MM.1S (cell line): ENCODE measurements around the gene ENTPD8.

ENCODE experiments used
- DNase-seq: peaks from one replicate; pipeline ENCODE4 v3.0.0-alpha.2; 2015
- H2AFZ ChIP-seq: fragments of 300-600 bp; sonication (generic); 2 replicates; pipeline ENCODE4 v1.6.0; 2016; ENCODE audit warnings: antibody characterized with exemption, low read length
- H3F3A ChIP-seq: fragments of 300-600 bp; sonication (generic); 2 replicates; pipeline ENCODE4 v1.6.1; 2016; ENCODE audit warnings: mild to moderate bottlenecking, antibody characterized with exemption, low read length, moderate library complexity, mixed read lengths; ENCODE audit not compliant: insufficient read depth
- H3K27ac ChIP-seq: fragments of 300-600 bp; sonication (generic); 2 replicates; pipeline ENCODE4 v1.5.1; 2016; ENCODE audit warnings: mild to moderate bottlenecking, low read length
- H3K27me3 ChIP-seq: fragments of 300-600 bp; sonication (generic); replicated peaks from 2 replicates; pipeline ENCODE4 v1.6.0; 2016; ENCODE audit warnings: low read length; ENCODE audit not compliant: insufficient read depth
- H3K36me3 ChIP-seq: fragments of 300-600 bp; sonication (generic); replicated peaks from 2 replicates; pipeline ENCODE4 v1.6.1; 2016; ENCODE audit warnings: mild to moderate bottlenecking, low read length, mixed read lengths; ENCODE audit not compliant: insufficient read depth
- H3K4me1 ChIP-seq: fragments of 300-600 bp; sonication (generic); 2 replicates; pipeline ENCODE4 v1.6.1; 2016; ENCODE audit warnings: low read length, mixed read lengths
- H3K4me2 ChIP-seq: fragments of 300-600 bp; sonication (generic); 2 replicates; pipeline ENCODE4 v1.6.0; 2016; ENCODE audit warnings: low read depth, low read length
- H3K4me3 ChIP-seq: fragments of 300-600 bp; sonication (generic); 2 replicates; pipeline ENCODE4 v1.5.1; 2016; ENCODE audit warnings: low read length, mixed read lengths
- H3K79me2 ChIP-seq: fragments of 300-600 bp; sonication (generic); 2 replicates; pipeline ENCODE4 v1.6.1; 2016; ENCODE audit warnings: mixed run types, low read length, mixed read lengths
- H3K9ac ChIP-seq: fragments of 300-600 bp; sonication (generic); 2 replicates; pipeline ENCODE4 v1.6.1; 2016; ENCODE audit warnings: low read length, mixed read lengths
- H3K9me2 ChIP-seq: fragments of 300-600 bp; sonication (generic); replicated peaks from 2 replicates; pipeline ENCODE4 v1.6.1; 2016; ENCODE audit warnings: mild to moderate bottlenecking, low read length, mixed read lengths; ENCODE audit not compliant: insufficient read depth
- H3K9me3 ChIP-seq: fragments of 300-600 bp; sonication (generic); replicated peaks from 2 replicates; pipeline ENCODE4 v1.6.1; 2016; ENCODE audit warnings: mild to moderate bottlenecking, low read length, mixed read lengths; ENCODE audit not compliant: insufficient read depth
- H4K20me1 ChIP-seq: fragments of 300-600 bp; sonication (generic); 2 replicates; pipeline ENCODE4 v1.6.1; 2016; ENCODE audit warnings: mild to moderate bottlenecking, low read length, moderate library complexity, mixed read lengths; ENCODE audit not compliant: insufficient read depth
- CTCF ChIP-seq: fragments of 300-600 bp; sonication (generic); IDR thresholded peaks from 2 replicates; pipeline ENCODE4 v1.5.1; 2016; ENCODE audit warnings: antibody characterized with exemption, low read length, mixed read lengths
- EZH2 ChIP-seq: fragments of 300-600 bp; sonication (generic); optimal IDR thresholded peaks from 2 replicates; pipeline ENCODE3; 2017; ENCODE audit warnings: low read depth, mild to moderate bottlenecking, antibody characterized with exemption, low read length, mixed read lengths
- EZH2phosphoT487 ChIP-seq: fragments of 300-600 bp; sonication (generic); IDR thresholded peaks from 2 replicates; pipeline ENCODE4 v1.6.1; 2018; ENCODE audit warnings: antibody characterized with exemption, low read length

ENTPD8 gene

GRCh38 chr9:137439158-137439714 is 1.9 kb downstream of the ENTPD8 start:
- no peak for TF ChIP-seq EZH2
- TF ChIP-seq CTCF: no peak
- no peak for TF ChIP-seq EZH2phosphoT487
- no peaks in the 10 kb centered on the region for H3K79me2 ChIP-seq
- H3K27me3 ChIP-seq: peaks cover 65% of the 10 kb centered on the region
- H3K36me3 ChIP-seq: no peaks in the 10 kb centered on the region
- no peak for DNase-seq
- no peak overlapping the region for H3K4me2 ChIP-seq
- H3K27ac ChIP-seq: no peak overlapping the region
- H4K20me1 ChIP-seq: no peaks in the 10 kb centered on the region
- no peak overlapping the region for H2AFZ ChIP-seq
- H3K4me3 ChIP-seq: no peak overlapping the region
- no peaks in the 10 kb centered on the region for H3K9me2 ChIP-seq
- H3F3A ChIP-seq: 0 out of 2 replicates have a peak, but pooled peaks cover 5% of the 10 kb centered on the region
- H3K9ac ChIP-seq: no peak overlapping the region
- no peaks in the 10 kb centered on the region for H3K4me1 ChIP-seq
- H3K9me3 ChIP-seq: no peaks in the 10 kb centered on the region

- no peaks in the 10 kb centered on the region for H3K36me3 ChIP-seq
- no peaks in the 10 kb centered on the region for H3K9me2 ChIP-seq
- H3K4me1 ChIP-seq: no peaks in the 10 kb centered on the region
- 0 out of 2 replicates have a peak, but pooled peaks cover 5% of the 10 kb centered on the region for H3F3A ChIP-seq
- no peak overlapping the region for H3K4me3 ChIP-seq
- no peaks in the 10 kb centered on the region for H3K9me3 ChIP-seq
- no peak for DNase-seq
- no peaks in the 10 kb centered on the region for H4K20me1 ChIP-seq
- no peak overlapping the region for H2AFZ ChIP-seq
- H3K79me2 ChIP-seq: no peaks in the 10 kb centered on the region
- TF ChIP-seq EZH2phosphoT487 (no peak), CTCF (no peak)
- H3K27ac ChIP-seq: no peak overlapping the region
- no peak overlapping the region for H3K9ac ChIP-seq
- H3K27me3 ChIP-seq: peaks cover 71% of the 10 kb centered on the region
- no peak overlapping the region for H3K4me2 ChIP-seq
Measured at GRCh38 chr9:137438591-137439157, 2.5 kb downstream of the ENTPD8 start.

- no peak overlapping the region for H3K4me2 ChIP-seq
- no peak overlapping the region for H3K27ac ChIP-seq
- no peaks in the 10 kb centered on the region for H4K20me1 ChIP-seq
- H3K4me3 ChIP-seq: no peak overlapping the region
- no peaks in the 10 kb centered on the region for H3K9me3 ChIP-seq
- H3K4me1 ChIP-seq: no peaks in the 10 kb centered on the region
- no peaks in the 10 kb centered on the region for H3K79me2 ChIP-seq
- H3K9me2 ChIP-seq: no peaks in the 10 kb centered on the region
- 0 out of 2 replicates have a peak, but pooled peaks cover 5% of the 10 kb centered on the region for H3F3A ChIP-seq
- H3K9ac ChIP-seq: no peak overlapping the region
- no peak for DNase-seq
- no peaks in the 10 kb centered on the region for H3K36me3 ChIP-seq
- TF ChIP-seq CTCF (no peak), EZH2 (no peak), EZH2phosphoT487 (no peak)
- no peak overlapping the region for H2AFZ ChIP-seq
- H3K27me3 ChIP-seq: peaks cover 77% of the 10 kb centered on the region
Measured at GRCh38 chr9:137437691-137438590, 3.2 kb downstream of the ENTPD8 start.
